ENCODE measurements around the gene TTLL3. TPM values are rescaled to one million over a fixed set of nuclear protein-coding genes. Genes with fewer than 3 reads are reported as not detected.
A peak's percentile ranks its signal among the peaks of the same experiment; 100 is the strongest.
"Not testable (repeated sequence)": the region's sequence is repeated elsewhere in the genome, so short reads cannot be mapped to it uniquely, and the experiment has no call there.

The TTLL3 gene
- total and polyA plus RNA-seq, 7 donors = 2.9 to 19.0 (median 6.4) TPM

DNA sequence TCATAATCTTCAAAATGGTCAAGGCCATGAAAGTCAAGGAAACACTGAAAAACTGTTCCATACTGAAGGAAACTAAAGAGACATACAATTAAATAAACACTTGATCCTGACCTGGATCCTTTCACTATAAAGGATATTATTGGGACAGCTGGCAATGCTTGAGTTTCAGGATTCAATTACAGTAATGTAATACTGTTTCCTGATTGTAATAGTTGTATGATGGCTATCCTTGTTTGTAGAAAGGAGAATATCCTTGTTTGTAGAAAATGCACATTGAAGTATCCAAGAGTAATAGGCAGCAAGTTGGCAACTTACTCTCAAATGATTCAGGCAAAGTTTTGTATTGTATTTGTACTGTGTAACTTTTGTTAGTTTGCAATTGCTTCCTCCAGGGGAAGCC is 65.4 kb downstream of the TTLL3 start:
- Histone ChIP-seq H3K27me3 (ENCODE audit: insufficient read depth in 3 of 3, low read length in 2 of 3) (no peaks in the 10 kb centered on the region), H3K36me3 (ENCODE audit: insufficient read depth in 1 of 2, low read depth in 1 of 2) (no peaks in the 10 kb centered on the region), H3K27ac (no peak overlapping the region), H3K4me3 (no peak overlapping the region), H3K4me1 (no peaks in the 10 kb centered on the region), H3K9me3 (no peaks in the 10 kb centered on the region)
- DNase-seq (no peak), ATAC-seq (no peak)
- TF ChIP-seq, protein P1, sequence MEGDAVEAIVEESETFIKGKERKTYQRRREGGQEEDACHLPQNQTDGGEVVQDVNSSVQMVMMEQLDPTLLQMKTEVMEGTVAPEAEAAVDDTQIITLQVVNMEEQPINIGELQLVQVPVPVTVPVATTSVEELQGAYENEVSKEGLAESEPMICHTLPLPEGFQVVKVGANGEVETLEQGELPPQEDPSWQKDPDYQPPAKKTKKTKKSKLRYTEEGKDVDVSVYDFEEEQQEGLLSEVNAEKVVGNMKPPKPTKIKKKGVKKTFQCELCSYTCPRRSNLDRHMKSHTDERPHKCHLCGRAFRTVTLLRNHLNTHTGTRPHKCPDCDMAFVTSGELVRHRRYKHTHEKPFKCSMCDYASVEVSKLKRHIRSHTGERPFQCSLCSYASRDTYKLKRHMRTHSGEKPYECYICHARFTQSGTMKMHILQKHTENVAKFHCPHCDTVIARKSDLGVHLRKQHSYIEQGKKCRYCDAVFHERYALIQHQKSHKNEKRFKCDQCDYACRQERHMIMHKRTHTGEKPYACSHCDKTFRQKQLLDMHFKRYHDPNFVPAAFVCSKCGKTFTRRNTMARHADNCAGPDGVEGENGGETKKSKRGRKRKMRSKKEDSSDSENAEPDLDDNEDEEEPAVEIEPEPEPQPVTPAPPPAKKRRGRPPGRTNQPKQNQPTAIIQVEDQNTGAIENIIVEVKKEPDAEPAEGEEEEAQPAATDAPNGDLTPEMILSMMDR (IDR thresholded peaks at IDR 0.05) = no peak
- intact Hi-C loops (cut with DNase I) = no loop called here

DNA sequence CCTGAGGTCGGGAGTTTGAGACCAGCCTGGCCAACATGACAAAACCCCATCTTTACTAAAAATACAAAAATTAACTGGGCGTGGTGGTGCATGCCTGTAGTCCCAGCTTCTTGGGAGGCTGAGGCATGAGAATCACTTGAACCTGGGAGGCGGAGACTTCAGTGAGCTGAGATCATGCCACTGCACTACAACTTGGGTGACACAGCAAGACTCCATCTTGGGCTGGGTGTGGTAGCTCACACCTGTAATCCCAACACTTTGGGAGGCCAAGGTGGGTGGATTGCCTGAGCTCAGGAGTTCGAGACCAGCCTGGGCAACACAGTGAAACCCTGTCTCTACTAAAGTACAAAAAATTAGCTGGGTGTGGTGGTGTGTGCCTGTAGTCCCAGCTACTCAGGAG is 66.2 kb downstream of the TTLL3 start:
- intact Hi-C loops (cut with DNase I); H3K4me1 ChIP-seq; ATAC-seq; H3K9me3 ChIP-seq; H3K27ac ChIP-seq; H3K27me3 ChIP-seq (ENCODE audit: insufficient read depth in 3 of 3, low read length in 2 of 3); DNase-seq; H3K36me3 ChIP-seq (ENCODE audit: insufficient read depth in 1 of 2, low read depth in 1 of 2); H3K4me3 ChIP-seq: not testable (repeated sequence)
- 85 to 89% (median 86%) methylated on average over 4 of the region's 4 CpGs for WGBS, 3 donors

DNA sequence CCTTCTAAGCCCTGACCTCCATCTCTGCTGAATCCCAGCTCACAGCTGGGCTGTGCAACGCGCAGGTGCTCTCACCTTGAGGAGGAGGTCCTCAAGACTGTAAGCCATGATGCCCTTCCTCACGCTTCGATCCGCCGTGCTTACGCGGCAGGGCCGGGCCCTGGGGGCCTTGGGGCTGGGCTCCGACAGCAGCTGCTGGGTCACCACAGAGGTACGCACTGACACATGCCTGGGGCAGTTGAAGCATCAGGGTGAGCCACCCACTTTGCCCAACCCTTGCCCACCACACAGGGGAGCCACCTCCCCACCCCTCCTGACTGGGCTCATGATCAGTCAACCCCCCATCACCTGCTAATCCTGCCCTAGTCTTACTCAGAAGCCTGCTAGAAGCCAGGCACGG is 66.9 kb downstream of the TTLL3 start:
- Histone ChIP-seq H3K36me3 (ENCODE audit: insufficient read depth in 1 of 2, low read depth in 1 of 2) (no peaks in the 10 kb centered on the region), H3K9me3 (no peaks in the 10 kb centered on the region), H3K4me1 (no peaks in the 10 kb centered on the region), H3K27ac (no peak overlapping the region), H3K27me3 (ENCODE audit: insufficient read depth in 3 of 3, low read length in 2 of 3) (no peaks in the 10 kb centered on the region), H3K4me3 (no peak overlapping the region)
- TF ChIP-seq, protein P1 (IDR thresholded peaks at IDR 0.05) = no peak
- DNase-seq = no peak
- peak in 1 of 4 donors; percentile 40 for ATAC-seq
- WGBS, 3 donors = 88 to 92% (median 90%) methylated on average over 11 to 12 of the region's 12 CpGs
- intact Hi-C loops (cut with DNase I) = no loop called here

DNA sequence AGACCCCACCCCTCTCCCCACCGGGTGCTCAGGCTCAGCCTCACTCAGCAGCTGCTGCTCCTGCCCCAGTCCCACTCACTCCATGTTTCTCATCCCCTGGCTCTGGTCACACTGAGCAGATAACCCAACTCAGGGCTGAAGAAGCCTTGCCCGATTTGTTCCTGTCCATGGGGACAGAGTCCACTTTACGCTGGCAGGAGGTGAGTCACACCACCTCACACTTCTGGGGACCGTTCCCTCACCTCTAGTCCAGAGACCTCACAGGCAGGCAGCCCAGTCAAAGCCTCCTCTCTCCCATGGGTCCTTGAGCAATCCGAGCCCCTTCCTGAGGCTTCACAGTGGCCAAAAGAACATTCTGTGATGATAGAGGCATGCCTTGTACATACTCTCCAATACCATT is 68.6 kb downstream of the TTLL3 start:
- DNase-seq (no peak), ATAC-seq (peak in 3 of 4 donors; percentile 13 to 30 (median 24))
- intact Hi-C loops (cut with DNase I) = no loop called here
- Histone ChIP-seq H3K27me3 (ENCODE audit: insufficient read depth in 3 of 3, low read length in 2 of 3) (no peaks in the 10 kb centered on the region), H3K4me3 (no peak overlapping the region), H3K36me3 (ENCODE audit: insufficient read depth in 1 of 2, low read depth in 1 of 2) (no peaks in the 10 kb centered on the region), H3K4me1 (no peaks in the 10 kb centered on the region), H3K27ac (no peak overlapping the region), H3K9me3 (no peaks in the 10 kb centered on the region)
- WGBS, 3 donors = 60 to 65% (median 60%) methylated on average over 5 of the region's 5 CpGs
- TF ChIP-seq, protein P1 (IDR thresholded peaks at IDR 0.05) = no peak

DNA sequence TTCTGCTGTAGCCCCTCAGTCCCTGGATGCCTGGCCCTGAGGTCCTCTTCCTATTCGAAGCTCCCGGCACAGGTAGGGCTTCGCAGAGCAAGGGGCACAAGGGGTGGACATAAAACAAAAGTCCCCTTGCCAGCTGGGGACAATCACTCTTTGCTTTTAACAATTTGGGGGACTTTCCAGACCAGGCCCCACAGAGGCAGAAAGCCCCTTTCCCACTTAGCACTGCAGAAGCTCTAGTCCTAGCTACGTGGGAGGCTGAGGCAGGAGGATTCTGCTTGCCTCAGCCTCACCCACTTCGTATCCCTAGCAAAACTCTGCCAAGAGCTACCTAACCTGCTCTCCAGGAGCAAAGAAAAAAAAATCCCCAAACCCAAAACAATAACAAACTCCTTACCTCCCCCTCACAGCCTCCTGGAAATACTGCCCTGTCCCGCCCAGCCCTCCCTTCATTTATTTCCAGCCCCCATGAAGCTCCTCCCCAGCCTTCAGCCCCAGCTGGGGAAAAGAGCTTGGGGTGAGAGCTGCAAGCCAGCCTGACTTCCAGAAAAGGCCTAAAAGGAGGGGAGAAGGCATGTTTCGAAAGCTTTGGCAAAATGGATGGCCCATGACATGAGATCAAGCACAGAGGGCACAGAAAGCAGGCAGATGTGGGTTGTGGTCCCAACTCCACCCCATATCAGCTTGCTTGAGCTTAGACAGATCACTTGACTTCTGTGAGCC is 69.9 kb downstream of the TTLL3 start, which contains the start of gene CIDEC:
TSS of gene CIDEC (minus strand) at position 424 of the 720 bp plus-strand sequence. CDS start 1,767 bp downstream, outside the sequence.
- H3K27me3 ChIP-seq (ENCODE audit: insufficient read depth in 3 of 3, low read length in 2 of 3) = no peaks in the 10 kb centered on the region
- no peaks in the 10 kb centered on the region for H3K4me1 ChIP-seq
- H3K27ac ChIP-seq = no peak within 1 kb of the TSS
- ATAC-seq (no peak), DNase-seq (no peak)
- TF ChIP-seq, protein P1 (IDR thresholded peaks at IDR 0.05) = no peak
- no peaks in the 10 kb centered on the region for H3K36me3 ChIP-seq (ENCODE audit: insufficient read depth in 1 of 2, low read depth in 1 of 2)
- no peak within 1 kb of the TSS for H3K4me3 ChIP-seq
- no peaks in the 10 kb centered on the region for H3K9me3 ChIP-seq
- intact Hi-C loops (cut with DNase I) = no loop called here
- WGBS, 3 donors = 83 to 87% (median 83%) methylated on average over 7 of the region's 7 CpGs
